Measurements from ENCODE around the gene OR9A2. TPM values are rescaled to one million over a fixed set of nuclear protein-coding genes. Genes with fewer than 3 reads are reported as not detected.

Gene OR9A2
- total RNA-seq, 1 donor from 2014 or later = 0.31 TPM

DNA sequence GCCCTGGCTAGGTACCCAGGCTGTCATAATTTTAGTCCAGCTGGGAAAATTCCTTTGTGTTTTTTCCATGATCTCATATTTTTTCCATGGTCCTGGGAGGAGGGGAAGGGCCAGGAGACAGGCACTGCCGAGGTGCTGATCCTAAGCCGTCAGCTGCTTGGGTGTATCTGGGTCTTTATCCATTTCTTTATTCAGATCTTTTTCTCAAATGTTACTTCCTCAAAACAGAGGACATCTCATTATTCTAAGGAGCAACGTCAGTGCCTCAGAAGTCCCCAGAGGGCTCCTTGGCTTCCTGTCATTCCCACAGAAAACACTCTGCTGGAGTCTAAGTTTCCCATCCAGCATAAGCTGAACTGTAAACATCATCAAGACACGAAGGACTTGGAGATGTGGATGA lies 22.4 kb upstream of the OR9A2 start:
- Mint-ChIP-seq H3K27me3 (no peaks in the 10 kb centered on the region), H3K9me3 (no peaks in the 10 kb centered on the region), H3K36me3 (ENCODE audit: low read depth) (no peaks in the 10 kb centered on the region), H3K4me3 (no peak overlapping the region), H3K27ac (peak overlapping the region; percentile 20), H3K4me1 (peaks cover 45% of the 10 kb centered on the region)
- TF ChIP-seq, protein P1, sequence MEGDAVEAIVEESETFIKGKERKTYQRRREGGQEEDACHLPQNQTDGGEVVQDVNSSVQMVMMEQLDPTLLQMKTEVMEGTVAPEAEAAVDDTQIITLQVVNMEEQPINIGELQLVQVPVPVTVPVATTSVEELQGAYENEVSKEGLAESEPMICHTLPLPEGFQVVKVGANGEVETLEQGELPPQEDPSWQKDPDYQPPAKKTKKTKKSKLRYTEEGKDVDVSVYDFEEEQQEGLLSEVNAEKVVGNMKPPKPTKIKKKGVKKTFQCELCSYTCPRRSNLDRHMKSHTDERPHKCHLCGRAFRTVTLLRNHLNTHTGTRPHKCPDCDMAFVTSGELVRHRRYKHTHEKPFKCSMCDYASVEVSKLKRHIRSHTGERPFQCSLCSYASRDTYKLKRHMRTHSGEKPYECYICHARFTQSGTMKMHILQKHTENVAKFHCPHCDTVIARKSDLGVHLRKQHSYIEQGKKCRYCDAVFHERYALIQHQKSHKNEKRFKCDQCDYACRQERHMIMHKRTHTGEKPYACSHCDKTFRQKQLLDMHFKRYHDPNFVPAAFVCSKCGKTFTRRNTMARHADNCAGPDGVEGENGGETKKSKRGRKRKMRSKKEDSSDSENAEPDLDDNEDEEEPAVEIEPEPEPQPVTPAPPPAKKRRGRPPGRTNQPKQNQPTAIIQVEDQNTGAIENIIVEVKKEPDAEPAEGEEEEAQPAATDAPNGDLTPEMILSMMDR (IDR thresholded peaks at IDR 0.05) = no peak
- POLR2A ChIA-PET = interaction anchor here (1.0 kb wide), 1 partner anchor 36 kb away, joined by 3 read pairs; no protein-coding TSS in a partner anchor
- CTCF ChIA-PET = interaction anchor here (1.0 kb wide), 1 partner anchor 45 kb away, joined by 3 read pairs; no protein-coding TSS in a partner anchor
- DNase-seq = no peak
- intact Hi-C loops (cut with micrococcal nuclease) = no loop called here
- peak; percentile 25 for ATAC-seq (ENCODE audit: low read depth)

DNA sequence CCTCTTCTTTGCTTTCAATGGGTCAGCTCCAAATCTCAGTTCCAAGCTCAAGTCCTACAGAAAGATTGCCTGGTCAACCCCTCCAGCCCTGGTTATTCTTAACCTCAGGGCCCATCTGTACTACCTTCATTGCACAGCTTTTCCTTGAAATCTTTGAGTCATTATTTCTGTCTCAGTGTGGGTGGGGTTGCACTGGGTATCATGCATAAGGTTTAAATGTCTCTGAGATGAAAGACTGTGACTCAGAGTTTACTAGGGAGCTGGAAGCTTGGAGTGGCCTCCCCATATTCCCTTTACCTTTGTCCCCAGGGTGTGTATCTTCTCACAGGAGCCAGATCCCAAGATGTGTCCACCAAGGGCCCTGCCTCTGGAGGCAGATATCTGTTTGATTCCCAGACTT lies 21.9 kb upstream of the OR9A2 start:
- peaks cover 44% of the 10 kb centered on the region for H3K4me1 Mint-ChIP-seq
- CTCF ChIA-PET = interaction anchor here (1.0 kb wide), 1 partner anchor 44 kb away, joined by 3 read pairs; no protein-coding TSS in a partner anchor

DNA sequence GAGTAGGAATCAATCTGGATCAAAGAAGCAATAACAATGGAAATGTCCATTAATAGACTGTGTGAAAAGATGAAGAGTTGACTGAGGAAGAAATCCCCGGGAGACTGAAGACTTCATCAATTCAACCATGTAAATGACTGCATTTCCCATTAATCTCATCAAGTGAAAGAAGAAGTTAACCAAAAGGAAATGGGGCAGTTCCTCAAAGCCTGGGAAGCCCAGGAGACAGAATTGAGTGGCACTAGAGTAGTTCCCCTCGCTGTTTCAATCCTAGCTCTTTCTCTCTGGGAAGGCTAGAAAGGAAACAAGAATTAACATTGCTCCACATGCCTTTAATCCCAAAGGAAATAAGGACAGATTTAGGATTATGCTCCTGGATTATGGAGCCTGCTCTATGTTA lies 20.4 kb upstream of the OR9A2 start:
- H3K9me3 Mint-ChIP-seq = no peaks in the 10 kb centered on the region
- no peaks in the 10 kb centered on the region for H3K27me3 Mint-ChIP-seq
- H3K27ac Mint-ChIP-seq = no peak overlapping the region
- ATAC-seq (ENCODE audit: low read depth) (no peak), DNase-seq (no peak)
- CTCF ChIA-PET = interaction anchor here (1.0 kb wide), 1 partner anchor 10 kb away, joined by 3 read pairs; no protein-coding TSS in a partner anchor
- POLR2A ChIA-PET = no interaction called here
- H3K4me1 Mint-ChIP-seq = peaks cover 46% of the 10 kb centered on the region
- intact Hi-C loops (cut with micrococcal nuclease) = no loop called here
- H3K4me3 Mint-ChIP-seq = no peak overlapping the region
- H3K36me3 Mint-ChIP-seq (ENCODE audit: low read depth) = no peaks in the 10 kb centered on the region
- TF ChIP-seq, protein P1 (IDR thresholded peaks at IDR 0.05) = no peak

More for the DNA sequence above, 21.9 kb upstream of the OR9A2 start:
- Mint-ChIP-seq H3K9me3 (no peaks in the 10 kb centered on the region), H3K4me3 (no peak overlapping the region), H3K36me3 (ENCODE audit: low read depth) (no peaks in the 10 kb centered on the region), H3K27ac (no peak overlapping the region), H3K27me3 (no peaks in the 10 kb centered on the region)
- no peak for ATAC-seq (ENCODE audit: low read depth)
- POLR2A ChIA-PET = interaction anchor here (1.0 kb wide), 1 partner anchor 35 kb away, joined by 3 read pairs; no protein-coding TSS in a partner anchor
- DNase-seq = no peak
- TF ChIP-seq, protein P1 (IDR thresholded peaks at IDR 0.05) = no peak
- intact Hi-C loops (cut with micrococcal nuclease) = no loop called here

DNA sequence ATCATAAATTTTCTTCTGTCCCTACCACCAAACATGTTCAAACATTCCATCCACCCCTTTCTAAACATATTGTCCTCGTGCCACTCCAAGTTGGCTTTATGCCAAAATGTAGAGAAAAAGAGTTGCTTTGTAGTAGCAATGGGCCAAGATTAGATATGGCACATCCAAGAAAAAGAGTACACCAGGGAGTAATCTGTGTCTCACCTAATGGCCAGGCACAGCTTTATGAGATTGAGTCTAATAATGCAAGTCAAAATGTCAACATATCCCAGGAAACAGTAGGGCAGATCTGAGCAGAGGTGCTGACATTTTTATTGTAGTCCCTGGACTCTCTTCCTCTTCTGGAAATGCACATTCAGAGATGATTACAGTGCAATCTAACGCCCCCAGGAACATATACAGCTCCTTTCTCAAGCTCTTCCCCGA lies 19.5 kb upstream of the OR9A2 start:
- peaks cover 44% of the 10 kb centered on the region for H3K4me1 Mint-ChIP-seq
- ChIA-PET POLR2A (no interaction called here), CTCF (no interaction called here)
- TF ChIP-seq, protein P1 (IDR thresholded peaks at IDR 0.05) = no peak
- H3K36me3 Mint-ChIP-seq (ENCODE audit: low read depth) = no peaks in the 10 kb centered on the region
- no peak overlapping the region for H3K27ac Mint-ChIP-seq
- ATAC-seq (ENCODE audit: low read depth) (no peak), DNase-seq (no peak)
- H3K27me3 Mint-ChIP-seq = no peaks in the 10 kb centered on the region
- intact Hi-C loops (cut with micrococcal nuclease) = no loop called here
- no peak overlapping the region for H3K4me3 Mint-ChIP-seq
- H3K9me3 Mint-ChIP-seq = no peaks in the 10 kb centered on the region

DNA sequence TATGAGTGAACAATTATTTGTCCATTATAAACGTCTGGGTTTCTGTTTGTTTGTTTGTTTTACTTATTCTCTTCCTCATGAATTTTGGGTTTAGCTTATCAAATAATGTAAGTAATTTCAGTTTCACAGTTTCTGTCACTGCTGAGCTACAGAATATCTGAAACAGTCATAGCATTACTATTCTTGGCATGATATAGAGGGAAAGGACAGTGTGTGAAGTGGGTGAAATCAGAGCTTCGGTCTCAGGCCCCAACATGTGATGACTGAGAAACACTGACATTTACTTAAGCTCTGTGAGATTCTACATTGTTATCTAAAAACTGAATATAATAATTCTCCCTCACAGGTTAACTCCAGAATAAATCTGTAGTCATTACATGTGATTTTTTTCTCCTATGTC lies 16.5 kb upstream of the OR9A2 start:
- no peaks in the 10 kb centered on the region for H3K27me3 Mint-ChIP-seq
- peaks cover 32% of the 10 kb centered on the region for H3K4me1 Mint-ChIP-seq
- DNase-seq (no peak), ATAC-seq (ENCODE audit: low read depth) (no peak)
- TF ChIP-seq, protein P1 (IDR thresholded peaks at IDR 0.05) = no peak
- POLR2A ChIA-PET = no interaction called here
- H3K36me3 Mint-ChIP-seq (ENCODE audit: low read depth) = no peaks in the 10 kb centered on the region
- intact Hi-C loops (cut with micrococcal nuclease) = no loop called here
- H3K4me3 Mint-ChIP-seq = no peak overlapping the region
- CTCF ChIA-PET = interaction anchor here (1.0 kb wide), 1 partner anchor 172 kb away, joined by 3 read pairs; no protein-coding TSS in a partner anchor
- H3K9me3 Mint-ChIP-seq = no peaks in the 10 kb centered on the region
- no peak overlapping the region for H3K27ac Mint-ChIP-seq
